ENCODE measurements around the gene MYO1H.
A peak's percentile ranks its signal among the peaks of the same experiment; 100 is the strongest.

The MYO1H gene

DNA sequence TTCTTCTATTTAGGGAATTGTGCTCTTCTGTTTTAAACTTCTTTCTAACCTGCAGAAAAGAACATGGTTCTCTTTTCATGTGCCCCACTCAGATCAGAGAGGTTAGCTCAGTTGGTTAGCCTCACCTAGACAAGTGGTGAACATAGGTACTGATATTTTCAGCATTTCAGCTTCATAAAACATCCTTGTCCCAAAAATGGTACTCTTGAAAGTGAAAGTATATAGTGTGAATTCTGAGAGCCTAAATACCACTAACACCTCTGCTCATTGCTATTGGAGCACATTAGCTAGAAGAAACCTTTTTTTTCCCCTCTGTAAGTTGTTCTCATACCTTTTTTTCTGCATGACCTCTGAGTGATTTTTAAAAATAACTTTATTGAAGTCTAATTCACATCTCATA, 147.3 kb downstream of the MYO1H start:
- POLR2A ChIA-PET (ENCODE audit: low non-redundant PET) = no interaction called here
- no peak for DNase-seq (ENCODE audit: low spot score)
- TF ChIP-seq, protein P1, sequence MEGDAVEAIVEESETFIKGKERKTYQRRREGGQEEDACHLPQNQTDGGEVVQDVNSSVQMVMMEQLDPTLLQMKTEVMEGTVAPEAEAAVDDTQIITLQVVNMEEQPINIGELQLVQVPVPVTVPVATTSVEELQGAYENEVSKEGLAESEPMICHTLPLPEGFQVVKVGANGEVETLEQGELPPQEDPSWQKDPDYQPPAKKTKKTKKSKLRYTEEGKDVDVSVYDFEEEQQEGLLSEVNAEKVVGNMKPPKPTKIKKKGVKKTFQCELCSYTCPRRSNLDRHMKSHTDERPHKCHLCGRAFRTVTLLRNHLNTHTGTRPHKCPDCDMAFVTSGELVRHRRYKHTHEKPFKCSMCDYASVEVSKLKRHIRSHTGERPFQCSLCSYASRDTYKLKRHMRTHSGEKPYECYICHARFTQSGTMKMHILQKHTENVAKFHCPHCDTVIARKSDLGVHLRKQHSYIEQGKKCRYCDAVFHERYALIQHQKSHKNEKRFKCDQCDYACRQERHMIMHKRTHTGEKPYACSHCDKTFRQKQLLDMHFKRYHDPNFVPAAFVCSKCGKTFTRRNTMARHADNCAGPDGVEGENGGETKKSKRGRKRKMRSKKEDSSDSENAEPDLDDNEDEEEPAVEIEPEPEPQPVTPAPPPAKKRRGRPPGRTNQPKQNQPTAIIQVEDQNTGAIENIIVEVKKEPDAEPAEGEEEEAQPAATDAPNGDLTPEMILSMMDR (conservative IDR thresholded peaks at IDR 0.05; ENCODE audit: low read depth) = no peak
- CTCF ChIA-PET = interaction anchor here (0.6 kb wide), 1 partner anchor 17 kb away, joined by 4 read pairs; no protein-coding TSS in a partner anchor
- H3K27ac ChIP-seq = no peak overlapping the region

DNA sequence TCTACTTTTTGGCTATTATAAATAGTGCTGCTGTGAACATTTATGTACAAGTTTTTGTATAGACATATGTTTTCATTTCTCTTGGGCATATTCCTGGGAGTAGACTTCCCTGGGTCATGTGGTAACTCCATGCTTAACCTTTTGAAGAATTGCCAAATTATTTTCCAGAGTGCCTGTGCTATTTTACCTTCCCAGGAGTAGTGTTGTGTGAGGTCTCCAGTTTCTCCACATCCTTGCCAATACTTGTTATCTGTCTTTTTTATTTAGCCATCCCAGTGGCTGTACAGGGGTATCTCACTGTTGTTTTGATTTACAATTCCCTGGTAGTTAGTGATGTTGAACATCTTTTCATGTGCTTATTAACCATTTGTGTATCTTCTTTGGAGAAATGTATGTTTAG, 148.6 kb downstream of the MYO1H start:
- ChIA-PET POLR2A (ENCODE audit: low non-redundant PET) (no interaction called here), CTCF (interaction anchor here (0.9 kb wide), 1 partner anchor 98 kb away, joined by 3 read pairs; no protein-coding TSS in a partner anchor)

DNA sequence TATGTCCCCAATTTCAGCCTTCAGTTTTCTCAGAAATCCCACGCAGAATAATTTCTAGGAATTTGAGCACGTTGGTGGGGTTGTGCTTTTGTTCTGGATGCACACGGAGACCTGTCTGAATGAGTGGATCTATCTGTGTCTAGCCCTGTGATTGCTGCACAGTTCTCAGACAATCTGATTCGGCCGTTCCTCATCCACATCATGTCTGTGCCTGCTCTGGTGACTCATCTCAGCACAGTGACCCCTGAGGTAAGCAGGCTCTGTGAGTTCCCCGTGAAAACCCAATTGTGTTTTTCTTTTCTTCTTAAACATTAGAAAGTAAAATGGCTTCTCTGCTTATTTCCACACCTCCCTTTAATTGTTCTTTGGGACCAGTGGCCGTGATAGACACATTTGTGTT, 150.0 kb downstream of the MYO1H start:
- TF ChIP-seq, protein P1 (conservative IDR thresholded peaks at IDR 0.05; ENCODE audit: low read depth) = no peak
- ChIA-PET CTCF (no interaction called here), POLR2A (ENCODE audit: low non-redundant PET) (no interaction called here)
- H3K27ac ChIP-seq = peak overlapping the region; percentile 58
- DNase-seq (ENCODE audit: low spot score) = peak; percentile 86

More for the DNA sequence above, 148.6 kb downstream of the MYO1H start:
- TF ChIP-seq, protein P1 (conservative IDR thresholded peaks at IDR 0.05; ENCODE audit: low read depth) = no peak
- H3K27ac ChIP-seq = no peak overlapping the region
- no peak for DNase-seq (ENCODE audit: low spot score)

Measured in RWPE1 (cell line).